HUES6 (cell line): ENCODE measurements around the gene PPP2R5C.

Experiments used
- H3K27ac ChIP-seq: 2 replicates; pipeline ENCODE4 v1.7.0; 2013; ENCODE audit warnings: low read depth, mild to moderate bottlenecking, low read length, inconsistent platforms
- H3K27me3 ChIP-seq: 2 replicates; pipeline ENCODE4 v1.6.1; 2013; ENCODE audit warnings: low read length; ENCODE audit not compliant: control insufficient read depth, insufficient read depth
- H3K36me3 ChIP-seq: 2 replicates; pipeline ENCODE4 v1.6.1; 2013; ENCODE audit warnings: low read length; ENCODE audit not compliant: control insufficient read depth, insufficient read depth
- H3K4me1 ChIP-seq: 2 replicates; pipeline ENCODE4 v1.6.1; 2013; ENCODE audit warnings: low read length; ENCODE audit not compliant: control insufficient read depth, insufficient read depth
- H3K4me3 ChIP-seq: 2 replicates; pipeline ENCODE4 v1.5.1; 2013; ENCODE audit warnings: low read depth, low read length
- H3K9ac ChIP-seq: one replicate; pipeline ENCODE4 v1.6.1; 2013; ENCODE audit warnings: mild to moderate bottlenecking, low read length
- H3K9me3 ChIP-seq: 2 replicates; pipeline ENCODE4 v1.6.1; 2013; ENCODE audit warnings: low read depth, low read length; ENCODE audit not compliant: control insufficient read depth, insufficient read depth

Gene PPP2R5C

GRCh38 chr14:101869217-101869616 is 107.7 kb downstream of the PPP2R5C start:
- H3K4me1 ChIP-seq = no peaks in the 10 kb centered on the region
- H3K9ac ChIP-seq = no peak overlapping the region
- no peak overlapping the region for H3K4me3 ChIP-seq
- no peaks in the 10 kb centered on the region for H3K36me3 ChIP-seq
- H3K27me3 ChIP-seq = no peaks in the 10 kb centered on the region
- no peaks in the 10 kb centered on the region for H3K9me3 ChIP-seq
- H3K27ac ChIP-seq = no peak overlapping the region

DNA sequence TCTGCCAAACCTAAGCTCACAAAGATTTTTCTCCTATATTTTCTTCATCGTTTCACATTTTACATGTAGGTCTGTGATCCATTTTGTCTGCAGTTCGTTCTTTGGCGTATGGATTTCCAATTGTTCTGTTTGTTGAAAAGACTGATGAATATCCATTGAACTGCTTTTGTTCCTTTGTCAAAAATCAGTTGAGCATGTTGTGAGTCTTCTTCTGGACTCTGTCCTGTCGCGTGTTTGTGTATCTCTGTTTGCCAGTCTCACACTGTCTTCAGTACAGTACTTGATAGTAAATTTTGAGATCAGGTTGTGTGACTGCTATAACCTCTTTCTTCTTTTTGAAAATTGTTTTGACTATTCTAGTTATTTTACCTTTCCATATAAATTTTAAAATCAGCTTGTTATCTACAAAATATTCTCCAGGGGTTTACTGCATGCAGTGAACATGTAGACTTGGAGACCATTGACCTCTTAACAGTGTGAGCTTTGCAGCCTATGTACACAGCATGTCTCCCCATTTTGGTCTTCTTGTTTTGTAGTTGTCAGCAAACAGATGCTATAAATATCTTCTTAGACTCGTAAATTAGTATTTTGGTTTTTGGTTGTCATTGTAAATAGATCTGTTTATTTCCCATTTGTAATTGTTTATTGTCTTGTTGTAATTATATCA is 108.9 kb downstream of the PPP2R5C start:
- no peaks in the 10 kb centered on the region for H3K36me3 ChIP-seq
- no peaks in the 10 kb centered on the region for H3K4me1 ChIP-seq
- H3K9ac ChIP-seq = no peak overlapping the region
- no peaks in the 10 kb centered on the region for H3K9me3 ChIP-seq
- H3K27me3 ChIP-seq = no peaks in the 10 kb centered on the region
- H3K4me3 ChIP-seq = no peak overlapping the region
- no peak overlapping the region for H3K27ac ChIP-seq

DNA sequence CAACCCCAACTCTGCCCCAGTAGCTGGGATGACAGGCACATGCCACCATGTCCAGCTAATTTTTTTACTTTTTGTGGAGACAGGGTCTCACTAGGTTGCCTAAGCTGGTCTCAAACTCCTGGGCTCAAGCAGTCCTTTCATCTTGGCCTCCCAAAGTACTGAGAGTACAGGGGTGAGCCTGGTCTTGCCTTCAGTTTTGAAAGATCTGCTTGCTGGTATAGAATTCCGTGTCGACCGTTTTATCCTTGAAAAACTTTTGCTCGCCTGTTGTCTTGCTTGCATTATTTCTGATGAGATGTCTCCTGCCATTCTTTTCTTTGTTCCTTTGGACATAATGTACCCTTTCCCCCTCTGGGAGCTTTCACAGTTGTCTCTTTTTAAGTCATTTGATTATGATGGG is 110.8 kb downstream of the PPP2R5C start:
- Histone ChIP-seq H3K27ac (no peak overlapping the region), H3K9me3 (no peaks in the 10 kb centered on the region), H3K4me3 (no peak overlapping the region), H3K4me1 (no peaks in the 10 kb centered on the region), H3K36me3 (no peaks in the 10 kb centered on the region), H3K9ac (no peak overlapping the region), H3K27me3 (no peaks in the 10 kb centered on the region)

DNA sequence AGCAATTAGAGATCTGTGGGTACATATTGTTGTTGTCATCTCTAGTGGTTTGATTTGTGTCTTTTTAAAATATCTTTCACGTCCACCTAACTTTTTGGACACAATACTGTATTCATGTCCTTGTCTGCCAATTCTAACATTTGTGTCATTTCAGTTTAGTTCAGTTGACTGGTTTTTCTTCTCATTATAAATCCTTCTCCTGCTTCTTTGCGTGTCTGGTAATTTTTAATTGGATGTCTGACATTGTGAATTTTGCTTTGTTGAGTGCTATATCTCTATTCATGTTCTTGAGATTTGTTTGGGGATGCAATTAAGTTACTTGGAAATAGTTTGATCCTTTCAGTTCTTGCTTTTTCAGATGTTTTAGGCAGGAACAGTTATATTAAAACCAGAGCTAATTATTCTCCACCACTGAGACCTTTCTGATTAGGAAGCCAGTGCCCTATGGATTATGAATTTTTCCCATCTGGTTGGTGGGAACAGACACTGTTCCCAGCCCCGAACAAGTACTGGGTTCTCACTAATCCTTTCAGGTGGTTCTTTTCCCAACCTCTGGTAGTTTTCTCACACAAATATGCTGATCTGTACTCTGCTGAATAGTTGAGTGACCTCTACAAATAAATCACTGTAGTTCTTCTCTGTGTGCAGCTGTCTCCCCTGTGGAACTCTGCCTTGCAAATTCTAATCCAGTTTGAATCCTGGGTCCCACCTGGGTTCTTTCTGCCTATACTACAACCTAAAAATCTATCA is 111.7 kb downstream of the PPP2R5C start:
- Histone ChIP-seq H3K9me3 (no peaks in the 10 kb centered on the region), H3K4me3 (no peak overlapping the region), H3K36me3 (0 out of 2 replicates have a peak, but pooled peaks cover 2% of the 10 kb centered on the region), H3K27me3 (no peaks in the 10 kb centered on the region), H3K4me1 (no peaks in the 10 kb centered on the region), H3K27ac (no peak overlapping the region), H3K9ac (no peak overlapping the region)

DNA sequence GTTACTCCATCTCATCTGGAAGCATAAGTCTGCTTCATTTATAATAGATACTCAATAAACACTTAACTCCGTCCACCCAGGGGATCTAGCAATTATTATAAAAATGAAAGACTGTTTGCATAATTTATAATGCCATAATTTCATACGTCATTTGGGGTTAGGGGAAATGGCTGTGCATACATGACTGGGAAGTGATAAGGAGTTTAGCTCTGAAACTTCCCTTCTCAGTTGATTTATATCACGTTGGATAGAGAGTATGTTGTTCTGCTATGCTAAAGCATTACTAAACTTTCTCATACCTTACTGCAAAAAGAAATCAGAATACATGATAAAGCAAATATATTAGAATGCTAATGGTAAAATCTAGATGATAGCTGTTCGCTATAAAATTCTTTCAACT is 112.5 kb downstream of the PPP2R5C start:
- no peak overlapping the region for H3K4me3 ChIP-seq
- no peak overlapping the region for H3K9ac ChIP-seq
- no peaks in the 10 kb centered on the region for H3K9me3 ChIP-seq
- H3K27me3 ChIP-seq = no peaks in the 10 kb centered on the region
- H3K4me1 ChIP-seq = no peaks in the 10 kb centered on the region
- H3K27ac ChIP-seq = no peak overlapping the region
- H3K36me3 ChIP-seq = 0 out of 2 replicates have a peak, but pooled peaks cover 6% of the 10 kb centered on the region

- H3K27ac ChIP-seq = no peak overlapping the region
- H3K4me1 ChIP-seq = no peaks in the 10 kb centered on the region
These were observed 113.7 kb downstream of the PPP2R5C start for GRCh38 chr14:101875041-101875726.

GRCh38 chr14:101875727-101876554 is 114.4 kb downstream of the PPP2R5C start:
- Histone ChIP-seq H3K9ac (no peak overlapping the region), H3K27ac (no peak overlapping the region), H3K4me3 (no peak overlapping the region), H3K27me3 (no peaks in the 10 kb centered on the region), H3K36me3 (0 out of 2 replicates have a peak, but pooled peaks cover 6% of the 10 kb centered on the region), H3K4me1 (no peaks in the 10 kb centered on the region), H3K9me3 (no peaks in the 10 kb centered on the region)

More at GRCh38 chr14:101875041-101875726, 113.7 kb downstream of the PPP2R5C start:
- H3K4me3 ChIP-seq = no peak overlapping the region
- H3K36me3 ChIP-seq = 0 out of 2 replicates have a peak, but pooled peaks cover 6% of the 10 kb centered on the region
- H3K9me3 ChIP-seq = no peaks in the 10 kb centered on the region
- H3K9ac ChIP-seq = no peak overlapping the region
- no peaks in the 10 kb centered on the region for H3K27me3 ChIP-seq

DNA sequence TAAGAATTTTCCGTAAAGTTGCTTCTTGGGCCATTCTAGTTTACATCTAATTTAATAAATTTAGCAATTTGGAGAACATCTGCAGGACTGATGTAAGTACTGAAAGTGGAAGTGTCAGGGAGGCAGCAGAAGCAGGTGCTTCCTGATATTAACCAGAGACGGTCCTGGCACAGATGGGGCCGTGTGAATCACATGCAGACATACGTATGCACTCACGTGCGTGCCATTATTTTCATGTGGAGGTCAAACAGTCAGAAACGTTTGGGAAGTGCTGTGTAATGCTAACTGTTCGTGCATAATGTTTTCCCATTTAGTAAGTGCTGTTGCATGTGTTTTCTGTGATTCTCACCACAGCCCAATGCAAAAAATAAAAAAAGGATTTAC is 115.0 kb downstream of the PPP2R5C start:
- H3K27me3 ChIP-seq = no peaks in the 10 kb centered on the region
- no peaks in the 10 kb centered on the region for H3K4me1 ChIP-seq
- no peak overlapping the region for H3K27ac ChIP-seq
- no peak overlapping the region for H3K4me3 ChIP-seq
- 0 out of 2 replicates have a peak, but pooled peaks cover 6% of the 10 kb centered on the region for H3K36me3 ChIP-seq
- no peak overlapping the region for H3K9ac ChIP-seq
- H3K9me3 ChIP-seq = no peaks in the 10 kb centered on the region

GRCh38 chr14:101877766-101878165 is 116.3 kb downstream of the PPP2R5C start:
- Histone ChIP-seq H3K4me1 (no peaks in the 10 kb centered on the region), H3K9me3 (no peaks in the 10 kb centered on the region), H3K4me3 (no peak overlapping the region), H3K9ac (no peak overlapping the region), H3K36me3 (0 out of 2 replicates have a peak, but pooled peaks cover 9% of the 10 kb centered on the region), H3K27me3 (no peaks in the 10 kb centered on the region), H3K27ac (no peak overlapping the region)

- Histone ChIP-seq H3K36me3 (peaks cover 14% of the 10 kb centered on the region), H3K4me3 (no peak overlapping the region), H3K4me1 (no peaks in the 10 kb centered on the region), H3K27me3 (no peaks in the 10 kb centered on the region), H3K9ac (no peak overlapping the region), H3K9me3 (no peaks in the 10 kb centered on the region), H3K27ac (no peak overlapping the region)
These were observed 116.8 kb downstream of the PPP2R5C start for GRCh38 chr14:101878211-101878821.
